Measurements from ENCODE around the gene FZD2. TPM values are rescaled to one million over a fixed set of nuclear protein-coding genes. Genes with fewer than 3 reads are reported as not detected.

FZD2 gene
- total RNA-seq, 1 experiment from 2014 or later, result 12.8 TPM

- H3K36me3 ChIP-seq (ENCODE audit: control insufficient read depth in 1 of 2, insufficient read depth in 2 of 2, low read length in 2 of 2), result no peaks in the 10 kb centered on the region
- no peak overlapping the region for H2AFZ ChIP-seq (ENCODE audit: low read depth, low read length, poor library complexity, severe bottlenecking)
- RAD21 ChIA-PET (ENCODE audit: low non-redundant PET in 1 of 2, low total read pairs in 2 of 2, uncharacterized antibody in 2 of 2, unreplicated experiment in 2 of 2), result no interaction called here
- ATAC-seq (no peak), DNase-seq (ENCODE audit: low read depth, low spot score) (no peak)
- no peaks in the 10 kb centered on the region for H3K9me3 ChIP-seq (ENCODE audit: control insufficient read depth in 1 of 2, insufficient read depth in 1 of 2, low read depth in 1 of 2, low read length in 2 of 2)
- H3K9ac ChIP-seq (ENCODE audit: low read length), result no peak overlapping the region
- no peak overlapping the region for H3K4me2 ChIP-seq (ENCODE audit: low read length)
- TF ChIP-seq SIN3A (IDR thresholded peaks at IDR 0.05; ENCODE audit: low read depth) (no peak), POLR2A (IDR thresholded peaks at IDR 0.05; ENCODE audit: borderline replicate concordance, extremely low read depth, insufficient read depth, insufficient read length) (no peak), MAX (IDR thresholded peaks at IDR 0.05) (no peak), TCF7L2 (IDR thresholded peaks at IDR 0.05; ENCODE audit: borderline replicate concordance, extremely low read depth, insufficient read depth, insufficient read length) (no peak), REST (IDR thresholded peaks at IDR 0.05; ENCODE audit: low read depth) (no peak), FOSL1 (IDR thresholded peaks at IDR 0.05; ENCODE audit: low read depth) (no peak), ELF1 (IDR thresholded peaks at IDR 0.05; ENCODE audit: borderline replicate concordance, low read depth) (no peak), EZH2 (IDR thresholded peaks at IDR 0.05) (no peak), ZFX (IDR thresholded peaks at IDR 0.05) (no peak), ZBTB33 (IDR thresholded peaks at IDR 0.05; ENCODE audit: extremely low read depth, insufficient replicate concordance, low read length) (no peak), EGR1 (IDR thresholded peaks at IDR 0.05; ENCODE audit: low read depth) (no peak), POLR2AphosphoS5 (IDR thresholded peaks at IDR 0.05; ENCODE audit: low read depth, low read length) (no peak), CBX3 (IDR thresholded peaks at IDR 0.05; ENCODE audit: low read depth) (no peak), ZNF274 (IDR thresholded peaks at IDR 0.05; ENCODE audit: low read depth, low read length) (no peak), SP1 (IDR thresholded peaks at IDR 0.05; ENCODE audit: low read depth) (no peak), EZH2phosphoT487 (IDR thresholded peaks at IDR 0.05; ENCODE audit: borderline replicate concordance) (no peak)
- H3K27me3 ChIP-seq (ENCODE audit: insufficient read depth, low read length), result no peaks in the 10 kb centered on the region
- no peaks in the 10 kb centered on the region for H3K9me2 ChIP-seq (ENCODE audit: insufficient read depth)
- CTCF ChIA-PET, result no interaction called here
- no TSS peak for BruUV-seq (replicated peaks)
- H4K20me1 ChIP-seq (ENCODE audit: insufficient read depth), result no peaks in the 10 kb centered on the region
- H3K79me2 ChIP-seq (ENCODE audit: insufficient read depth, low read length), result no peaks in the 10 kb centered on the region
- H3K4me1 ChIP-seq (ENCODE audit: control insufficient read depth in 1 of 2, insufficient read depth in 2 of 2, low read length in 2 of 2), result peaks cover 0 to 7% of the 10 kb centered on the region in 2 experiments; a peak in 2 of 4 replicates
- intact Hi-C loops (cut with micrococcal nuclease), result no loop called here
- no peak overlapping the region for H3K4me3 ChIP-seq (replicated peaks in 1 of 2; ENCODE audit: low read depth in 1 of 2, low read length in 2 of 2)
- POLR2A ChIA-PET, result no interaction called here
- no peak overlapping the region for H3K27ac ChIP-seq (ENCODE audit: low read depth, low read length)
These were observed 41.0 kb downstream of the FZD2 start for GRCh38 chr17:44598329-44598728.

All from HCT116 (cell line).